ENCODE data around the gene EIF3F.

DNA sequence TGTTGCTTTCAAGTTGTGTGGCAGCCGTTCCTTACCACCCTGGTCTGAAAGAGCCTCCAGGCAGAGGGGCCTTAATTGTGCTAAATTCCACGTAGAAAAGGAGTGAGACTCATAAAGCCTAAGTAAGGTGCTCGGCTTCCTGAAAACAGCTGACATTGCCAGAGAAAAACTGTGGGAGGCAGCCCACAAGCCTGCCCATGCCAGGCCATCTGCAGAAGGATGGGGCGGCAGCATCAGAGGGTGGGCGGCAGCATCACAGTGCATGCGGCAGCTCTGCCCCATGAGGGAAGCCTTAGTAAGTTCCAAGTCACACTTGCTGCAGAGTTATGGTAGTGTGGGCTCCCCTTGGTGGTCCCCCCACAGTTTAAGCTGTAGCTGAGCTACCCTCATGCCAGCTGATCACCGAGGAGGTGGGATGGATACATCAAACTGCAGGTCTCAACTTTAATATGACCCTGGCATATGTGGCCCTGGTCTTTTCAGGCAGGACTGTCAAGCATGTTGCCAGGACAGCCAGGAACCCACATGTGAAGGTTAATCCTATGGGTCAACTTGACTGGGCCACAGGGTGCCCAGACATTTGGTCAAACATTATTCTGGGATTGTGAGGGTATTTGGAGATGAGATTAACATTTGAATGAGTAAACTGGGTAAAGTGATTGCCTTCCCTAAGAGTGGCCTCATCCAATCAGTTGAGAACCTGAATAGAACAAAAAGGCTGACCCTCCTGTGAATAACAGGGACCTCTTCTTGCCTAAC, 3.1 kb upstream of the EIF3F start:
- TF ChIP-seq POLR2AphosphoS5 (IDR thresholded peaks at IDR 0.05; ENCODE audit: low read depth, low read length) (no peak), TAF1 (IDR thresholded peaks at IDR 0.05; ENCODE audit: borderline replicate concordance, insufficient read depth, low read length) (no peak), SIN3A (IDR thresholded peaks at IDR 0.05; ENCODE audit: borderline replicate concordance, insufficient read depth, low read length) (no peak)

Measured in PFSK-1 (cell line).